IPS-NIHi7 (cell line): Measurements from ENCODE around the gene ZFAND3.

Experiments
- DNase-seq: peaks from one replicate; pipeline ENCODE4 v3.0.0; 2012; ENCODE audit warnings: mixed read lengths; ENCODE audit errors: extremely low spot score

The ZFAND3 gene

GRCh38 chr6:38153076-38153797 lies 333.7 kb downstream of the ZFAND3 start:
- DNase-seq, result no peak

GRCh38 chr6:38153798-38154345 lies 334.3 kb downstream of the ZFAND3 start:
- DNase-seq, result no peak

- DNase-seq, result no peak
Observed at GRCh38 chr6:38154731-38155130, 335.2 kb downstream of the ZFAND3 start.

- no peak for DNase-seq
Observed at GRCh38 chr6:38155144-38155543, 335.6 kb downstream of the ZFAND3 start.

- no peak for DNase-seq
Observed at GRCh38 chr6:38155621-38156204, 336.2 kb downstream of the ZFAND3 start.

GRCh38 chr6:38156818-38157565 lies 337.5 kb downstream of the ZFAND3 start:
- no peak for DNase-seq

- DNase-seq, result no peak
Observed at GRCh38 chr6:38157905-38158304, 338.4 kb downstream of the ZFAND3 start.

GRCh38 chr6:38158762-38159350 lies 339.3 kb downstream of the ZFAND3 start:
- DNase-seq, result no peak

GRCh38 chr6:38159596-38159995 lies 340.1 kb downstream of the ZFAND3 start:
- no peak for DNase-seq

GRCh38 chr6:38160831-38161230 lies 341.3 kb downstream of the ZFAND3 start:
- DNase-seq, result no peak

GRCh38 chr6:38161331-38161730 lies 341.8 kb downstream of the ZFAND3 start:
- no peak for DNase-seq

GRCh38 chr6:38161754-38162492 lies 342.4 kb downstream of the ZFAND3 start:
- DNase-seq, result no peak

GRCh38 chr6:38162493-38163185 lies 343.1 kb downstream of the ZFAND3 start:
- no peak for DNase-seq

GRCh38 chr6:38163186-38164130 lies 343.9 kb downstream of the ZFAND3 start:
- DNase-seq, result no peak

GRCh38 chr6:38164131-38164481 lies 344.6 kb downstream of the ZFAND3 start:
- DNase-seq, result no peak

GRCh38 chr6:38164671-38165108 lies 345.2 kb downstream of the ZFAND3 start:
- DNase-seq, result no peak

GRCh38 chr6:38166411-38167240 lies 347.1 kb downstream of the ZFAND3 start:
- DNase-seq, result no peak

- DNase-seq, result no peak
Observed at GRCh38 chr6:38167598-38167997, 348.1 kb downstream of the ZFAND3 start.

GRCh38 chr6:38168126-38168525 lies 348.6 kb downstream of the ZFAND3 start:
- no peak for DNase-seq
